CD4-positive, alpha-beta T cell (primary cell): ENCODE measurements around the gene GFM1. TPM values are rescaled to one million over a fixed set of nuclear protein-coding genes. Genes with fewer than 3 reads are reported as not detected.

Experiments
- ATAC-seq: fragments of 200-7000 bp; cut with Tn5 transposase; one replicate; pipeline ENCODE4 v1.10.0; 2022; ENCODE audit warnings: mild to moderate bottlenecking; ENCODE audit not compliant: poor library complexity
- CTCF ChIA-PET: fragments of 350-600 bp; sonication (Branson Sonifier 250); formaldehyde crosslinking; loops from one replicate; lab custom pipeline; 2021; ENCODE audit warnings: antibody characterized with exemption, inconsistent platforms; lab: Charles Lee
- POLR2A ChIA-PET: fragments of 350-600 bp; sonication (Branson Sonifier 250); formaldehyde crosslinking; loops from one replicate; lab custom pipeline; 2021; ENCODE audit warnings: antibody characterized with exemption, inconsistent platforms; lab: Charles Lee
- DNase-seq, 14 experiments: peaks; one replicate each; pipeline ENCODE4 v3.0.0-alpha.2; 2013 to 2020; ENCODE audit warnings: mixed read lengths in 2 of 14
- H3K27ac ChIP-seq, 2 donors: one replicate each; pipeline versions ENCODE4 v1.5.1 to v1.7.0; 2013; ENCODE audit warnings: low read length in 2 of 2, low read depth in 1 of 2, mild to moderate bottlenecking in 1 of 2
- H3K27me3 ChIP-seq, 2 experiments: 1 replicate in 1 of 2; 2 replicates in 1 of 2; pipeline versions ENCODE4 v1.6.1 to v1.7.0; 2013; ENCODE audit warnings: low read length in 2 of 2, control low read depth in 1 of 2, mild to moderate bottlenecking in 1 of 2, moderate library complexity in 1 of 2; ENCODE audit not compliant: insufficient read depth in 2 of 2, control insufficient read depth in 1 of 2
- H3K36me3 ChIP-seq: one replicate; pipeline ENCODE4 v1.6.1; 2013; ENCODE audit warnings: low read length, control low read depth; ENCODE audit not compliant: insufficient read depth
- H3K4me1 ChIP-seq: one replicate; pipeline ENCODE4 v1.6.1; 2013; ENCODE audit warnings: low read length, control low read depth; ENCODE audit not compliant: insufficient read depth
- H3K4me3 ChIP-seq: one replicate; pipeline ENCODE4 v1.5.1; 2013; ENCODE audit warnings: mild to moderate bottlenecking, low read length, moderate library complexity
- H3K9me3 ChIP-seq, 2 experiments: 1 replicate in 1 of 2; 2 replicates in 1 of 2; pipeline versions ENCODE4 v1.6.1 to v1.7.0; 2013; ENCODE audit warnings: low read length in 2 of 2, mild to moderate bottlenecking in 2 of 2, control low read depth in 1 of 2, moderate library complexity in 1 of 2; ENCODE audit not compliant: control insufficient read depth in 1 of 2, insufficient read depth in 1 of 2
- H3K27ac Mint-ChIP-seq: one replicate; pipeline ENCODE4 v1.8.0; 2020; ENCODE audit warnings: mixed read lengths
- H3K27me3 Mint-ChIP-seq: one replicate; pipeline ENCODE4 v1.8.0; 2021; ENCODE audit warnings: mixed read lengths
- H3K36me3 Mint-ChIP-seq: one replicate; pipeline ENCODE4 v1.8.0; 2021; ENCODE audit warnings: low read depth, mixed read lengths
- H3K4me1 Mint-ChIP-seq: one replicate; pipeline ENCODE4 v1.8.0; 2021; ENCODE audit warnings: low read depth, mixed read lengths
- H3K4me3 Mint-ChIP-seq: one replicate; pipeline ENCODE4 v1.8.0; 2020; ENCODE audit warnings: mild to moderate bottlenecking, mixed read lengths
- H3K9me3 Mint-ChIP-seq: one replicate; pipeline ENCODE4 v1.8.0; 2020; ENCODE audit warnings: mixed read lengths
- intact Hi-C, 2 experiments: fragments of 100-400 bp; cut with DNase I in 1 of 2; cut with micrococcal nuclease in 1 of 2; formaldehyde crosslinking; loops; one replicate each; pipeline versions ENCODE4 v1.15.1 to v1.9.0; 2023 to 2025; cut with DNase I, micrococcal nuclease
- total RNA-seq, 174 experiments: library from RNA in 2 of 174; stranded (reverse) in 2 of 174; gene quantifications; one replicate each; pipeline ENCODE4 v1.2.3 and lab custom pipeline; 2021 to 2026
- TF ChIP-seq, protein P1 (sequence below): fragments of 200-600 bp; IDR thresholded peaks from one replicate; pipeline ENCODE4 v1.8.0; 2022; ENCODE audit warnings: antibody characterized with exemption, mild to moderate bottlenecking

GFM1 gene
- total RNA-seq, 2 experiments from 2014 or later, result 27.5 to 29.4 TPM

DNA sequence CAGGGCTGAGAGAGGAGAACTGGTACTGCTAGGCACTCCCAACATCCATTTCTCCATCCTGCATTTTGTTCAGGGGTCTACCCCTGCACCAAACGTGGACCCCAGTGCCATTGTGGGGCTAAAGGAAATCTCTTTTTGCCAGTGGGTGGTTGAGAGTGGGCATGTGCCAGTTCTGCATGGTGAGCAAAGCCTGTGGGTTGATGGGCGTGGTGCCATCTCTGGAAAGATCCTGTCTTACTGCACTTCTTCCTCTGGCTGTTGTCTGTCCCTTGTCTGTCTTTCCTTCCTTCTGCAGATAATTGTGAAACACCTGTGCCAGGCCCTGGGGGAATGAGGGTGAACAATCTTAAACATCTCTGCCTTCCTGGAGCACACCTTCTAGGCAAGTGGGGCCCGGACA, 89.3 kb downstream of the GFM1 start:
- ATAC-seq (no peak), DNase-seq (no peak)
- Mint-ChIP-seq H3K9me3 (peaks cover 2% of the 10 kb centered on the region), H3K27me3 (peaks cover 12% of the 10 kb centered on the region), H3K4me1 (peaks cover 4% of the 10 kb centered on the region), H3K4me3 (peak overlapping the region; percentile 68), H3K36me3 (no peaks in the 10 kb centered on the region), H3K27ac (no peak overlapping the region)
- Histone ChIP-seq H3K4me3 (no peak overlapping the region), H3K4me1 (peaks cover 12% of the 10 kb centered on the region), H3K27ac (no peak overlapping the region), H3K36me3 (no peaks in the 10 kb centered on the region), H3K27me3 (peaks cover 3 to 4% of the 10 kb centered on the region in 2 experiments), H3K9me3 (peaks cover 0 to 4% of the 10 kb centered on the region in 2 experiments)
- intact Hi-C loops, result no loop called here
- CTCF ChIA-PET, result no interaction called here
- POLR2A ChIA-PET, result no interaction called here
- TF ChIP-seq, protein P1, sequence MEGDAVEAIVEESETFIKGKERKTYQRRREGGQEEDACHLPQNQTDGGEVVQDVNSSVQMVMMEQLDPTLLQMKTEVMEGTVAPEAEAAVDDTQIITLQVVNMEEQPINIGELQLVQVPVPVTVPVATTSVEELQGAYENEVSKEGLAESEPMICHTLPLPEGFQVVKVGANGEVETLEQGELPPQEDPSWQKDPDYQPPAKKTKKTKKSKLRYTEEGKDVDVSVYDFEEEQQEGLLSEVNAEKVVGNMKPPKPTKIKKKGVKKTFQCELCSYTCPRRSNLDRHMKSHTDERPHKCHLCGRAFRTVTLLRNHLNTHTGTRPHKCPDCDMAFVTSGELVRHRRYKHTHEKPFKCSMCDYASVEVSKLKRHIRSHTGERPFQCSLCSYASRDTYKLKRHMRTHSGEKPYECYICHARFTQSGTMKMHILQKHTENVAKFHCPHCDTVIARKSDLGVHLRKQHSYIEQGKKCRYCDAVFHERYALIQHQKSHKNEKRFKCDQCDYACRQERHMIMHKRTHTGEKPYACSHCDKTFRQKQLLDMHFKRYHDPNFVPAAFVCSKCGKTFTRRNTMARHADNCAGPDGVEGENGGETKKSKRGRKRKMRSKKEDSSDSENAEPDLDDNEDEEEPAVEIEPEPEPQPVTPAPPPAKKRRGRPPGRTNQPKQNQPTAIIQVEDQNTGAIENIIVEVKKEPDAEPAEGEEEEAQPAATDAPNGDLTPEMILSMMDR, result no peak

- H3K4me3 Mint-ChIP-seq, result no peak overlapping the region
- no peaks in the 10 kb centered on the region for H3K4me1 Mint-ChIP-seq
Observed at GRCh38 chr3:158735296-158736033, 91.1 kb downstream of the GFM1 start.

GRCh38 chr3:158737410-158737809, 93.1 kb downstream of the GFM1 start:
- Mint-ChIP-seq H3K4me1 (peaks cover 13% of the 10 kb centered on the region), H3K36me3 (no peaks in the 10 kb centered on the region), H3K9me3 (peaks cover 2% of the 10 kb centered on the region), H3K27me3 (no peaks in the 10 kb centered on the region), H3K27ac (no peak overlapping the region), H3K4me3 (no peak overlapping the region)
- intact Hi-C loops, result no loop called here
- peaks cover 3% of the 10 kb centered on the region for H3K4me1 ChIP-seq
- no peak for DNase-seq
- TF ChIP-seq, protein P1, result no peak
- no peak for ATAC-seq
- no peaks in the 10 kb centered on the region for H3K36me3 ChIP-seq
- ChIA-PET CTCF (no interaction called here), POLR2A (no interaction called here)
- peaks cover 0 to 3% of the 10 kb centered on the region in 2 experiments for H3K27me3 ChIP-seq
- H3K27ac ChIP-seq, result no peak overlapping the region
- peaks cover 0 to 4% of the 10 kb centered on the region in 2 experiments for H3K9me3 ChIP-seq
- no peak overlapping the region for H3K4me3 ChIP-seq

More at GRCh38 chr3:158735296-158736033, 91.1 kb downstream of the GFM1 start:
- no peak for ATAC-seq
- ChIA-PET POLR2A (no interaction called here), CTCF (interaction anchor here (1.4 kb wide), 1 partner anchor 8 kb away, joined by 7 read pairs; no protein-coding TSS in a partner anchor)
- no peaks in the 10 kb centered on the region for H3K36me3 Mint-ChIP-seq
- Histone ChIP-seq H3K27ac (no peak overlapping the region), H3K4me1 (peaks cover 12% of the 10 kb centered on the region), H3K27me3 (peaks cover 3 to 4% of the 10 kb centered on the region in 2 experiments), H3K36me3 (no peaks in the 10 kb centered on the region), H3K4me3 (no peak overlapping the region), H3K9me3 (peaks cover 0 to 4% of the 10 kb centered on the region in 2 experiments)
- H3K27me3 Mint-ChIP-seq, result peaks cover 8% of the 10 kb centered on the region
- intact Hi-C loops, result no loop called here
- H3K9me3 Mint-ChIP-seq, result peaks cover 2% of the 10 kb centered on the region
- no peak overlapping the region for H3K27ac Mint-ChIP-seq
- no peak for DNase-seq
- TF ChIP-seq, protein P1, result no peak
